Keratinocyte (primary cell): ENCODE data around the gene STX7. TPM values are rescaled to one million over a fixed set of nuclear protein-coding genes. Genes with fewer than 3 reads are reported as not detected.

Source experiments
- DNase-seq: peaks from one replicate; pipeline ENCODE4 v3.0.0-alpha.2; 2011; ENCODE audit warnings: low read depth, missing footprints, low spot score
- FAIRE-seq: peaks from 2 replicates; lab custom pipeline; 2011; peaks lifted over from hg19 to GRCh38; lab: Jason Lieb, UNC
- H2AFZ ChIP-seq: 2 replicates; pipeline ENCODE4 v1.6.0; 2012; ENCODE audit warnings: low read length, control low read depth, inconsistent platforms; ENCODE audit not compliant: control insufficient read depth
- H3K27ac ChIP-seq: 2 replicates; pipeline ENCODE4 v1.5.1; 2011; ENCODE audit warnings: low read length; ENCODE audit not compliant: control insufficient read depth, insufficient read depth
- H3K27me3 ChIP-seq: 3 replicates; pipeline ENCODE4 v1.6.0; 2011; ENCODE audit warnings: low read length; ENCODE audit not compliant: control insufficient read depth, insufficient read depth; ENCODE audit errors: extremely low read depth
- H3K36me3 ChIP-seq, 2 experiments: 2 replicates in 1 of 2; 3 replicates in 1 of 2; pipeline ENCODE4 v1.5.1; 2011; ENCODE audit warnings: low read length in 2 of 2, mild to moderate bottlenecking in 1 of 2; ENCODE audit not compliant: control insufficient read depth in 2 of 2, insufficient read depth in 2 of 2; ENCODE audit errors: extremely low read depth in 1 of 2
- H3K4me1 ChIP-seq: 3 replicates; pipeline ENCODE4 v1.5.1; 2011; ENCODE audit warnings: low read length; ENCODE audit not compliant: control insufficient read depth, insufficient read depth; ENCODE audit errors: extremely low read depth
- H3K4me2 ChIP-seq: 3 replicates; pipeline ENCODE4 v1.6.0; 2011; ENCODE audit warnings: low read depth, low read length; ENCODE audit not compliant: control insufficient read depth, insufficient read depth; ENCODE audit errors: extremely low read depth
- H3K4me3 ChIP-seq, 3 experiments: fragments of 200-600 bp in 1 of 3; sonication (generic) in 1 of 3; 2 replicates in 2 of 3; 3 replicates in 1 of 3; pipeline ENCODE4 v1.5.1; 2011 to 2016; ENCODE audit warnings: low read length in 3 of 3, mild to moderate bottlenecking in 3 of 3, control low read depth in 2 of 3, inconsistent platforms in 1 of 3, low read depth in 1 of 3, mixed read lengths in 1 of 3, mixed run types in 1 of 3, moderate library complexity in 1 of 3; ENCODE audit not compliant: control insufficient read depth in 2 of 3, insufficient read depth in 2 of 3; ENCODE audit errors: extremely low read depth in 1 of 3
- H3K79me2 ChIP-seq: 2 replicates; pipeline ENCODE4 v1.6.0; 2012; ENCODE audit warnings: low read length; ENCODE audit not compliant: control insufficient read depth, insufficient read depth
- H3K9ac ChIP-seq: 3 replicates; pipeline ENCODE4 v1.6.0; 2011; ENCODE audit warnings: low read length; ENCODE audit not compliant: control insufficient read depth, insufficient read depth; ENCODE audit errors: extremely low read depth
- H3K9me1 ChIP-seq: 3 replicates; pipeline ENCODE4 v1.6.0; 2011; ENCODE audit warnings: low read length; ENCODE audit not compliant: control insufficient read depth, insufficient read depth; ENCODE audit errors: extremely low read depth
- H3K9me3 ChIP-seq: 2 replicates; pipeline ENCODE4 v1.5.1; 2012; ENCODE audit warnings: low read depth, low read length; ENCODE audit not compliant: control insufficient read depth
- H4K20me1 ChIP-seq: 3 replicates; pipeline ENCODE4 v1.6.0; 2011; ENCODE audit warnings: low read length; ENCODE audit not compliant: control insufficient read depth, insufficient read depth; ENCODE audit errors: extremely low read depth
- CTCF ChIP-seq, 3 experiments: IDR thresholded peaks in 1 of 3; conservative IDR thresholded peaks in 1 of 3; optimal IDR thresholded peaks in 1 of 3; 2 replicates in 2 of 3; 3 replicates in 1 of 3; pipeline versions ENCODE3 to v1.5.1; 2011; ENCODE audit warnings: low read length in 3 of 3, mild to moderate bottlenecking in 3 of 3, moderate library complexity in 2 of 3, control low read depth in 1 of 3, inconsistent platforms in 1 of 3; ENCODE audit not compliant: insufficient read depth in 2 of 3; ENCODE audit errors: extremely low read depth in 1 of 3
- EZH2 ChIP-seq: IDR thresholded peaks from one replicate; pipeline ENCODE4 v1.6.1; 2012; ENCODE audit warnings: inconsistent platforms, mild to moderate bottlenecking, low read length, moderate library complexity
- dilution Hi-C: fragments of 300-500 bp; cut with MboI; formaldehyde crosslinking; loops from one replicate; pipeline ENCODE4 v1.7.0; 2020; ENCODE audit warnings: low sequenced_read_pairs; ENCODE audit not compliant: extremely low pct_ligation_motif_present
- polyA plus RNA-seq, 5 experiments: library from polyadenylated mRNA; depleted of rRNA in 3 of 5; stranded (reverse) in 3 of 5; stranded (forward) in 1 of 5; unstranded in 1 of 5; fragments of >200 nt; gene quantifications; 1 replicate in 1 of 5; 2 replicates in 3 of 5; 3 replicates in 1 of 5; pipeline versions ENCODE4 v1.2.1 to v1.2.3, GENCODE V29; 2011 to 2012; ENCODE audit warnings: missing spikeins in 2 of 5, low read depth in 1 of 5, low replicate concordance in 1 of 5

Gene STX7
- polyA plus RNA-seq, 1 donor (not counting 4 experiments of a cell fraction or from before 2014, with no cell fraction given): 41.0 TPM

GRCh38 chr6:132418235-132418965 is 94.5 kb downstream of the STX7 start:
- H4K20me1 ChIP-seq: no peaks in the 10 kb centered on the region
- H3K27ac ChIP-seq: no peak overlapping the region
- H3K9ac ChIP-seq: no peak overlapping the region
- dilution Hi-C loops: no loop called here
- H3K9me3 ChIP-seq: no peaks in the 10 kb centered on the region
- DNase-seq (no peak), FAIRE-seq (no peak)
- no peak overlapping the region for H2AFZ ChIP-seq
- no peak for TF ChIP-seq CTCF (optimal IDR thresholded peaks at IDR 0.05 in 1 of 3, IDR thresholded peaks at IDR 0.05 in 1 of 3, conservative IDR thresholded peaks at IDR 0.05 in 1 of 3; ENCODE audit: extremely low read depth in 1 of 3, insufficient read depth in 2 of 3, low read length in 3 of 3)
- TF ChIP-seq EZH2: no peak
- H3K4me3 ChIP-seq: no peak overlapping the region
- H3K4me2 ChIP-seq: no peak overlapping the region
- H3K4me1 ChIP-seq: no peaks in the 10 kb centered on the region
- H3K27me3 ChIP-seq: no peaks in the 10 kb centered on the region
- H3K9me1 ChIP-seq: no peaks in the 10 kb centered on the region
- H3K79me2 ChIP-seq: no peaks in the 10 kb centered on the region
- no peaks in the 10 kb centered on the region for H3K36me3 ChIP-seq

DNA sequence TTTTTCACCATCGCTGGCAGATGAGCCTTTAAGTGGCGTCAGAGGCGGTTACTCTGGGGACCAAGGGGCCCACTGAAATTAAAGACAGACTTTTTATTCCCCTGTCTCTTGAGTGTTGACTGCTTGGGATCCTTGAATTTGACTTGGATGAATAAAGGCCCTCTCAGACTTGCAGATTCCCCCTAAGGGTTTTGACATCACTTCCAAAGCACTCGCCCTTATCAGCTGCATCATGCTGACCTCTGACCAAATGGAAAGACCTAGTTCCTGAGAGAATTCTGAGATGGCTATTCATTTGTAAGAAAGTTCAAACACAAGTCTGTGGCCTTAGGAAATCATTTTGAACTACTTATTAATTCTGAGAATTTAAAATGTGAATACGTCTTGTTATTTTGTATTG is 98.2 kb downstream of the STX7 start:
- H3K9ac ChIP-seq: no peak overlapping the region
- H3K27me3 ChIP-seq: no peaks in the 10 kb centered on the region
- dilution Hi-C loops: no loop called here
- H2AFZ ChIP-seq: no peak overlapping the region
- no peaks in the 10 kb centered on the region for H3K9me1 ChIP-seq
- H3K79me2 ChIP-seq: no peaks in the 10 kb centered on the region
- H3K4me3 ChIP-seq: no peak overlapping the region
- no peaks in the 10 kb centered on the region for H4K20me1 ChIP-seq
- no peak for FAIRE-seq
- no peaks in the 10 kb centered on the region for H3K4me1 ChIP-seq
- H3K9me3 ChIP-seq: no peaks in the 10 kb centered on the region
- no peak overlapping the region for H3K4me2 ChIP-seq
- TF ChIP-seq CTCF (optimal IDR thresholded peaks at IDR 0.05 in 1 of 3, IDR thresholded peaks at IDR 0.05 in 1 of 3, conservative IDR thresholded peaks at IDR 0.05 in 1 of 3; ENCODE audit: extremely low read depth in 1 of 3, insufficient read depth in 2 of 3, low read length in 3 of 3) (no peak), EZH2 (no peak)
- H3K36me3 ChIP-seq: no peaks in the 10 kb centered on the region
- H3K27ac ChIP-seq: no peak overlapping the region
- DNase-seq: no peak
